ACC112 (cell line): Measurements from ENCODE around the gene SGIP1.
"Not testable (repeated sequence)": the region's sequence is repeated elsewhere in the genome, so short reads cannot be mapped to it uniquely, and the experiment has no call there.

ENCODE experiments used
- H2AFZ ChIP-seq: fragments of 200-600 bp; sonication (generic); one replicate; pipeline ENCODE4 v1.6.0; 2017; ENCODE audit warnings: antibody characterized with exemption, low read length; ENCODE audit not compliant: unreplicated experiment
- H3K27ac ChIP-seq: fragments of 200-600 bp; sonication (generic); 2 replicates; pipeline ENCODE4 v1.5.1; 2014; ENCODE audit warnings: low read depth, mild to moderate bottlenecking, antibody characterized with exemption, low read length, moderate library complexity
- H3K27me3 ChIP-seq: fragments of 200-600 bp; sonication (generic); 2 replicates; pipeline ENCODE4 v1.6.1; 2014; ENCODE audit warnings: mild to moderate bottlenecking, antibody characterized with exemption, low read length, moderate library complexity, mixed read lengths; ENCODE audit not compliant: insufficient read depth
- H3K36me3 ChIP-seq: fragments of 200-600 bp; sonication (generic); 2 replicates; pipeline ENCODE4 v1.6.1; 2016; ENCODE audit warnings: mild to moderate bottlenecking, antibody characterized with exemption, low read length, moderate library complexity, mixed read lengths; ENCODE audit not compliant: insufficient read depth
- H3K4me1 ChIP-seq: fragments of 200-600 bp; sonication (generic); one replicate; pipeline ENCODE4 v1.6.1; 2016; ENCODE audit warnings: low read length, mixed read lengths; ENCODE audit not compliant: insufficient read depth, unreplicated experiment, control insufficient read depth
- H3K4me3 ChIP-seq: fragments of 200-600 bp; sonication (generic); 2 replicates; pipeline ENCODE4 v1.5.1; 2014; ENCODE audit warnings: mild to moderate bottlenecking, low read depth, low read length
- H3K79me2 ChIP-seq: fragments of 200-600 bp; sonication (generic); one replicate; pipeline ENCODE4 v1.6.0; 2016; ENCODE audit warnings: low read length; ENCODE audit not compliant: control insufficient read depth, unreplicated experiment, insufficient read depth

Gene SGIP1

DNA sequence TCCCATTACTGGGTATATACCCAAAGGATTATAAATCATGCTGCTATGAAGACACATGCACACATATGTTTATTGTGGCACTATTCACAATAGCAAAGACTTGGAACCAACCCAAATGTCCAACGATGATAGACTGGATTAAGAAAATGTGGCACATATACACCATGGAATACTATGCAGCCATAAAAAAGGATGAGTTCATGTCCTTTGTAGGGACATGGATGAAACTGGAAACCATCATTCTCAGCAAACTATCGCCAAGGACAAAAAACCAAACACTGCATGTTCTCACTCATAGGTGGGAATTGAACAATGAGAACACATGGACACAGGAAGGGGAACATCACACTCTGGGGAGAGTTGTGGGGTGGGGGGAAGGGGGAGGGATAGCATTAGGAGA lies 251.8 kb downstream of the SGIP1 start:
- H3K27me3 ChIP-seq, H2AFZ ChIP-seq, H3K36me3 ChIP-seq, H3K4me1 ChIP-seq, H3K79me2 ChIP-seq, H3K4me3 ChIP-seq, H3K27ac ChIP-seq: not testable (repeated sequence)

DNA sequence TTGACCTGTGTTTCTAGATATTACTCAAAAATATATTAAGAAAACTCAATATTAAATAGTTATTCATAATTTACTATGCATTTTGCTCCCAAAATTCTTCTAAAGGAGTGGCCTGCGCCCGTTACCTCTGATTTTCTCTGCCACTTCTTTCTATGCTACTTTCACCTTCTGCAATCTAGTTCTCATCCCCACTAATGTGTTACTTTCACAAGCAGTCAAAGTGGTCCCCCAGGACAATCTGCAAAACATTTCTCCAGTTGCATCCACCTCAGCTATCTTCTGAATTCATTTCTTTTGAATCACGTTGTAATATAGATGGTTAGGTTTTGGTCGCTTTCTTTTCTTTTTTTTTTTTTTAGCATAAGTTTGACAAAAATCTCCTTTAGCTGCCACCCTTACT lies 253.7 kb downstream of the SGIP1 start:
- Histone ChIP-seq H3K4me3 (no peak overlapping the region), H3K27me3 (no peaks in the 10 kb centered on the region), H3K79me2 (no peaks in the 10 kb centered on the region), H2AFZ (no peak overlapping the region), H3K27ac (no peak overlapping the region), H3K36me3 (no peaks in the 10 kb centered on the region), H3K4me1 (no peaks in the 10 kb centered on the region)

DNA sequence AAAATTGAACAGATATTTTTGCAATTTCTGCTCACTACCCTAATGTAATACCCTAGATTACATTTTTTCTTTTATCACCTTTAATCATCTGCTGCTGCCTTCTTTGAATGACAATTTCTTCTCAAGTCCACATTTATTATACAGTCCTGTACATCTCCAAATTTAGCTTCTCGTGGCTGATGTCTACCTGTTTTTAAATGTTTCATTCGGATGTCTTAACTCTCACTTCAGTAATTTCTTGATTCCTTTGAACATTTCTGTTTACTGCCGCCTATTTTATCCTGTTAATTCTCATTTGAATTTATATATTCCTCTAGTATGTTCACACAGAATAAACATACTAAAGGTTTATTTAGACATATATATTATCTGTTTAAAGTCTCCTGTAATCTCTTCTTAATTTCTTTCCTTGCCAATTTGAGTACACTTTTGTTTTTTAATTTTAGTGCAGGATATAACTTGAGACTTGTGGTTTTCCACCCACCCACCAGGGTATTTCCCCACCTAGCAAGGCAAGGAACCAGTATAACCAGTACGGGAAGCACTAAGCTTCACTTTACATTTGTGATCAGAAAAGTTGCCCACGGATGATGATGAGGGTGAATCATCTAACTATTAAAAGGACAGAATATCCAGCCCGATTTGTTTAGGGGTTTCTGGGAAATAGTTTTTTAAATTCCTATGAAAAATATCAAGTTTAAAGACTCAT lies 254.4 kb downstream of the SGIP1 start:
- peak overlapping the region; percentile 79 for H2AFZ ChIP-seq

DNA sequence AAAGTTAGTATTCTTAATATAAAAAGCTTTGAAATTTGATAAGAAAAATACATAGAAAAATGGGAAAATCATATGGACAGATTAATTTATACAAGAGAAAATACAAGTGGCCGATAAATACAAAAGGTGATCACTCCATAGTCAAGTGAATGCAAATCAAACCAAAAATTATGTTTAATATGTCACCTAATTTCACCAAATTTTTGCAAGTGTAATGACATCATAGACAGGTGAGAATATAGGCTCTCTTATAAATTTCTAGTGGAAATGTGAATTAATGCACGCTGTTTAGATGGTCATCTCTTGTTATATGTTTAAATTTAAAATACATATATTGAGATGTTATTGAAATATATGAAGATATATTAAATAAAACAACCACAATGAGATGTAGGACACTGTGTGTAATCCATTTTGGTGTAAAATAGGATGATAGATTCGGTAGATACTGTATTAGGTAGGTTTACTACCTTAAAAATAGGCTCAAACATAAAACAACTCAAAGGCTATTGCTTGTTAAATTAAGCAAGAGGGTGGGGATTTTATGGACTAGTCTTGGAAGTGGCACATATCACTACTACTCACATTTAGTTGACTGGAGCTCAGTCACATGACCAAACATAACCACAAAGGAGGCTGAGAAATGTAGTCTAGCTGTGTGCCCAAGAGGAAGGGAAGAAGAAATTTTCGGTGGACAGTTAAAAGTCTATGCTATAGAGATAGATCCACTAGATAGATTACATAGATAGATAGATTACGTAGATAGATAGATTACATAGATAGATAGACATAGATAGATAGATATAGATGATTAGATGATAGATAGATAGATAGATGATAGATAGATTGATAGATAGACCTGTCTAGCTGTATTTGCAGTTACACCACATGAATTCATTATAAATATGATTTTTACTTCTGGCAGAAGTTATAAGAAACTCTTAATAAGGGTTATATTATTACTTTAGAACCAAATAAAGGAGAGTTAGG lies 258.0 kb downstream of the SGIP1 start:
- Histone ChIP-seq H3K27me3 (no peaks in the 10 kb centered on the region), H2AFZ (no peak overlapping the region), H3K4me3 (no peak overlapping the region), H3K27ac (no peak overlapping the region), H3K36me3 (no peaks in the 10 kb centered on the region), H3K79me2 (no peaks in the 10 kb centered on the region), H3K4me1 (no peaks in the 10 kb centered on the region)

More for the DNA sequence above, 254.4 kb downstream of the SGIP1 start:
- no peaks in the 10 kb centered on the region for H3K79me2 ChIP-seq
- no peak overlapping the region for H3K4me3 ChIP-seq
- H3K27me3 ChIP-seq, result no peaks in the 10 kb centered on the region
- H3K4me1 ChIP-seq, result no peaks in the 10 kb centered on the region
- no peak overlapping the region for H3K27ac ChIP-seq
- H3K36me3 ChIP-seq, result no peaks in the 10 kb centered on the region

DNA sequence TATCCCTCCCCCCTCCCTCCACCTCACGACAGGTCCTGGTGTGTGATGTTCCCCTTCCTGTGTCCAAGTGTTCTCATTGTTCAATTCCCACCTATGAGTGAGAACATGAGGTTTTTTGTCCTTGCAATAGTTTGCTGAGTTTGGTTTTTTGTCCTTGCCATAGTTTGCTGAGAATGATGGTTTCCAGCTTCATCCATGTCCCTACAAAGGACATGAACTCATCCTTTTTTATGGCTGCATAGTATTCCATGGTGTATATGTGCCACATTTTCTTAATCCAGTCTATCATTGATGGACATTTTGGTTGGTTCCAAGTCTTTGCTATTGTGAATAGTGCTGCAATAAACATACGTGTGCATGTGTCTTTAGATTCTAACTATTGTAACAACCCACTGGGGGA lies 261.9 kb downstream of the SGIP1 start:
- H3K4me3 ChIP-seq, H3K79me2 ChIP-seq, H3K4me1 ChIP-seq, H3K27me3 ChIP-seq, H3K27ac ChIP-seq, H3K36me3 ChIP-seq, H2AFZ ChIP-seq: not testable (repeated sequence)
